Activated T-helper 1 cell treated with anti-CD3 and anti-CD28 coated beads, Interleukin-12 subunit alpha, Interleukin-12 subunit beta, Interleukin-2, Interleukin-4 antibody, amounts not matched to agents 30 ng/mL and 10 ng/mL and 1 ng/mL, durations not matched to agents 14 hours and 24 hours and 36 hours (primary cell): ENCODE data around the gene HHATL. TPM values are rescaled to one million over a fixed set of nuclear protein-coding genes. Genes with fewer than 3 reads are reported as not detected.

ENCODE experiments used
- DNase-seq: peaks from one replicate; pipeline ENCODE4 v3.0.0; 2021; ENCODE audit warnings: low spot score
- H3K27ac Mint-ChIP-seq: one replicate; pipeline ENCODE4 v1.8.0; 2021; ENCODE audit warnings: mild to moderate bottlenecking, mixed read lengths
- H3K27me3 Mint-ChIP-seq: one replicate; pipeline ENCODE4 v1.8.0; 2022; ENCODE audit warnings: mild to moderate bottlenecking, moderate library complexity, mixed read lengths; ENCODE audit not compliant: insufficient read depth
- H3K36me3 Mint-ChIP-seq: one replicate; pipeline ENCODE4 v1.8.0; 2021; ENCODE audit warnings: low read depth, mixed read lengths
- H3K4me1 Mint-ChIP-seq: one replicate; pipeline ENCODE4 v1.8.0; 2021; ENCODE audit warnings: low read depth, mixed read lengths
- H3K4me3 Mint-ChIP-seq: one replicate; pipeline ENCODE4 v1.8.0; 2021; ENCODE audit warnings: mild to moderate bottlenecking, moderate library complexity, mixed read lengths
- H3K9me3 Mint-ChIP-seq: one replicate; pipeline ENCODE4 v1.8.0; 2021; ENCODE audit warnings: mixed read lengths
- intact Hi-C: fragments of 100-400 bp; cut with micrococcal nuclease; formaldehyde crosslinking; loops from one replicate; pipeline ENCODE4 v1.15.1; 2024
- total RNA-seq: library from RNA; stranded (reverse); gene quantifications from 2 replicates; pipeline ENCODE4 v1.2.3, GENCODE V29; 2022

The HHATL gene
- total RNA-seq: not detected in 2 replicates

GRCh38 chr3:42702066-42702951 lies at the start of gene HHATL:
HHATL (minus strand) TSS chr3:42702798; CDS start chr3:42700826, 1,972 bp downstream.
- DNase-seq: no peak
- Mint-ChIP-seq H3K4me1 (peaks cover 5% of the 10 kb centered on the region), H3K36me3 (no peaks in the 10 kb centered on the region), H3K27me3 (no peaks in the 10 kb centered on the region), H3K27ac (no peak within 1 kb of the TSS), H3K4me3 (no peak within 1 kb of the TSS), H3K9me3 (no peaks in the 10 kb centered on the region)
- intact Hi-C loops: no loop called here

- no peak overlapping the region for H3K27ac Mint-ChIP-seq
- H3K4me3 Mint-ChIP-seq: no peak overlapping the region
- DNase-seq: no peak
- no peaks in the 10 kb centered on the region for H3K36me3 Mint-ChIP-seq
- H3K9me3 Mint-ChIP-seq: no peaks in the 10 kb centered on the region
- peaks cover 16% of the 10 kb centered on the region for H3K4me1 Mint-ChIP-seq
- H3K27me3 Mint-ChIP-seq: peaks cover 5% of the 10 kb centered on the region
- intact Hi-C loops: no loop called here
These were observed 49.0 kb upstream of the HHATL start for GRCh38 chr3:42751609-42752008.

DNA sequence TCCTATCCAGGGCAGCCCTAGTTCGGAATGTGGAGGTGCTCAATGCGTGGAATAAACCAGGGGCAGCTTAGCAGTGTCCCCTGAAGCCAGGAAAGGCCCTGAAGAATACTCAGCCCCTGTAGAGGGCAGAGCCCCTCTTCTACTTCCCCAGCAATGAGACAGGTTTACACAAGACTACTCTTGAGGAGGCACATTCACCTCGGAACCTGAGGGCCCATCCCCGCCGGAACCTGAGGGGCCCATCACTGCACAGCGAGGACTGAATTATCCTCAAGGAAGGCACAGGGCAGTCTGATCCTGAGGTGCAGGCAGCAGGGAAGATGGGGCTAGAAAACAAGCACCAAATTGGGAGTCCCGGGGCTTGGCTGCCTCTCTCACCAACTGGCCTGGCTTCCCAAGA lies 48.2 kb upstream of the HHATL start:
- Mint-ChIP-seq H3K27ac (no peak overlapping the region), H3K4me1 (peaks cover 20% of the 10 kb centered on the region), H3K27me3 (peaks cover 5% of the 10 kb centered on the region), H3K36me3 (no peaks in the 10 kb centered on the region), H3K4me3 (no peak overlapping the region), H3K9me3 (no peaks in the 10 kb centered on the region)
- intact Hi-C loops: no loop called here
- DNase-seq: no peak

DNA sequence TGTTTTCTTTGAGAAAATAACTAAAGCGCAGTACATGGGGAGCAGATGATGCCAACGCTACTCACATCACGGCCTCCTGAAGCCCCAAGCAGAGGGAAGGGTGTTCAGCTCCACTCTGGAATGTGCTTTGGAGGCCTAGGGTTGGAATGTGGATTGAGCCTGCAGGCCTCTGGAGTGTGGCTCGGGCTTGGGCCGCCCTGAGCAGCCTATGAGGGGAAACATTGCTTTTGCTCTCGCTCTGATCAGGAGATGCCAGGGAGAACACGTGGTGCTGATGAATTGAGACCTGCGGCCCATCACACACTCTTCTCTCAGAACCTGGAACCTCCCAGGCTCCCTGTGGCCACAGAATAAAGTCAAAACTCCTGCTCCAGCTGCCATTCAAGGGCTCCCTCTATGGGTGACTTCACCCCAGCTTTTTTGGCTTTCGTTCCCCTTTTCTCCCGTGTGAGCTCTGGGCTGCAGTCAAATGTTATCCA lies 47.2 kb upstream of the HHATL start:
- H3K36me3 Mint-ChIP-seq: no peaks in the 10 kb centered on the region
- H3K27me3 Mint-ChIP-seq: peaks cover 5% of the 10 kb centered on the region
- H3K9me3 Mint-ChIP-seq: no peaks in the 10 kb centered on the region
- peaks cover 20% of the 10 kb centered on the region for H3K4me1 Mint-ChIP-seq
- no peak overlapping the region for H3K4me3 Mint-ChIP-seq
- DNase-seq: no peak
- H3K27ac Mint-ChIP-seq: no peak overlapping the region
- intact Hi-C loops: no loop called here

DNA sequence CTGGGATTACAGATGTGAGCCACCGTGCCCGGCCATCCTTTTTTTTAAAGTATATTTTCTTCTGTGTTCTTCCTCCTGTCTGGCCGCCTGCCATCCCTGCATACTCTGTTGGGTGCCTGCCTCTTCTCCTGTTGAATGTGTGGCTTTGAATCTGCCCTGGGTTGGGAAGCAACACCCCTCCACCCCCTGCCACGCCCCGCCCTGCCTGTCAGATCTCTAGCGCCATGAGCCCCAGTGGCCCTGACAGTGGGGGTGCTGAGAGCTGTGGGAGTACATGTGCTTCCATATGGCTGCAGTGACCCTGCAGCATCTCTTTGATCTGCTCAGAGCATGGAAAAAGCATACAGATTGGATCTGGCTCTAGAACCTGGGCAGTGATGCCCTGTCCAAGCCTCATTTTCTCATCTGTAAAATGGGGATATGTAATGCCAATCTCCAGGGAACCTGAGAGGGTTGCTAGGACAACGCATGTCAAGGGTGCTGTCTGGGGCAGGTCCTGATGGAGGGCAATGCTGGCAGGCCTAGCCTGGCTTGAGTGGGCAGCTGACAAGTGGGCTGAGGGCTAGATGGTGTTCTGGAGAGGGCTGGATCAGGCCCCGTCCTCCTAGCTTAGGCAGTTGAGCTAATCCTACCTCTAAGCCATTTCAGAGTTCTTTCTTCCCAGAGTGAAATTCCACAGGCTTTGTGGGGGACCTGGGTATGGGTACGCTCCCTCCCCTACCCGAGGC lies 46.6 kb upstream of the HHATL start:
- H3K36me3 Mint-ChIP-seq: no peaks in the 10 kb centered on the region
- H3K27me3 Mint-ChIP-seq: peaks cover 5% of the 10 kb centered on the region
- H3K9me3 Mint-ChIP-seq: no peaks in the 10 kb centered on the region
- no peak overlapping the region for H3K27ac Mint-ChIP-seq
- DNase-seq: no peak
- peaks cover 24% of the 10 kb centered on the region for H3K4me1 Mint-ChIP-seq
- intact Hi-C loops: no loop called here
- H3K4me3 Mint-ChIP-seq: no peak overlapping the region

DNA sequence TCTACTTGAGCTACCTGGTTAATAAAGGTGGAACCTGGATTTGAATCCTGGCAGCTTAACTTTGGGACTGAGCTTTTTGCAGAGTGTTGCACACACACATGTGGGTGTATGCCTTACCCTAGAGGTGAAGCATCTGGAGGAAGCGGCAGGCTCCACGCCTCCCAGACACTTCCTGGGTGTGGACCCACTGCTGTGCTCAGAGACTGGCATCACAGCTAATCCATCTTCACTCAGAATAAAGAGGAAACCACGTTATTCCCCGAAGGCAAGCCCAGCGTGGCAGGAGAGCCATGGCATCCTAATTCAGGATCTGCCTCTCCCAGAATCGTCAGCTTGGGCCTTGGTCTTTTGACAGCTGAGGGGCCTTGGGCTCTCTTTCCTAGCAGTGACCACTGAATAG lies 45.0 kb upstream of the HHATL start:
- H3K4me3 Mint-ChIP-seq: no peak overlapping the region
- no peaks in the 10 kb centered on the region for H3K9me3 Mint-ChIP-seq
- H3K27me3 Mint-ChIP-seq: no peaks in the 10 kb centered on the region
- peak; percentile 26 for DNase-seq
- H3K27ac Mint-ChIP-seq: no peak overlapping the region
- intact Hi-C loops: no loop called here
- peaks cover 27% of the 10 kb centered on the region for H3K4me1 Mint-ChIP-seq
- no peaks in the 10 kb centered on the region for H3K36me3 Mint-ChIP-seq

DNA sequence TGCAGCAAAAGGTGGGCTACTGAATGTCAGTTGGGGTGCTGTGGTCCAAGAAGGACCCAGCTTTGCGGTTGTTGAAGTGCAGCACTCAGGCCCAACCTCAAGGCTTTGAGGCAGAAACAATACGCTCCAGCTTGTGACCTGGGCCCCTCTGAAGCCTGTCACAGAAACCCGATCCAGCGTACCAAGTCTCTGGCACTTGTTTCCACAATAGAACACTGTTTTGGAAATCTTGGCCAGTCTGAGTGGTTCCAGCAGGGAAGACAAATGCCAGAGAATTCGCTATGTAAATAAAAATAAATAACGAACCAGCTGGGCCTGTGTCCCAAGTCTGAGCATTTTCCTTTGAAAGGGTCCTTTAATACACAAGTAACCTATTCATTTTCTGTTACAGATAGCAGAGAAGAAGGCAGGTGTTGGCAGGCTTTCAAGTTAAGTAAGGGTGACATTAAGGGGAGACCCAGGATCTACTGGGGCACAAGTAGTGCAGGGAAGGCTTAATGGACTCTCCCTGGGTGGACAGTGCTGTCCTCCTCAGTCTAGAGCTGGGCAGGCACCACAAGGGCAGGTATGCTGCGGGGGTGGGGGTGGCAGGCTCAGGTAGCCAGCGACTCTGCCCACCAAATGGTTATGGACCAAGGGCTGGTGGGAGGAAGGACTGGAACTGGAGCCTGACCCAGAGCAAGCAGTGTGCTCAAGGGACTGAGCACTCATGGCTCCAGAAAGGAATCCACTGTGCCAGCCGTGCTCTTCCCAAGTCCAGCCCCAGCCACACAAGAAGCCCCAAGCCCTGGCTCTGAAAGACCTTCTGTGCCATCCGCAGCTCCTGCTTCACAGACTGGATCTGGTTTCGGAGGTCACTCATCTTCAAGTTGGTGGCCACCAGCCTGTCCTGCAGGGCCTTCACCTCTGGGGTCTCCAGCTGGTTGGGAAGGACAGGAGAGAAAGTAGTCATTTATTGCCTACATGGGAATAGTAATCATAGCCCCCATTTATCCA lies 44.2 kb upstream of the HHATL start:
- Mint-ChIP-seq H3K36me3 (no peaks in the 10 kb centered on the region), H3K4me1 (peaks cover 27% of the 10 kb centered on the region), H3K27ac (no peak overlapping the region), H3K4me3 (no peak overlapping the region), H3K27me3 (no peaks in the 10 kb centered on the region), H3K9me3 (no peaks in the 10 kb centered on the region)
- no peak for DNase-seq
- intact Hi-C loops: no loop called here

DNA sequence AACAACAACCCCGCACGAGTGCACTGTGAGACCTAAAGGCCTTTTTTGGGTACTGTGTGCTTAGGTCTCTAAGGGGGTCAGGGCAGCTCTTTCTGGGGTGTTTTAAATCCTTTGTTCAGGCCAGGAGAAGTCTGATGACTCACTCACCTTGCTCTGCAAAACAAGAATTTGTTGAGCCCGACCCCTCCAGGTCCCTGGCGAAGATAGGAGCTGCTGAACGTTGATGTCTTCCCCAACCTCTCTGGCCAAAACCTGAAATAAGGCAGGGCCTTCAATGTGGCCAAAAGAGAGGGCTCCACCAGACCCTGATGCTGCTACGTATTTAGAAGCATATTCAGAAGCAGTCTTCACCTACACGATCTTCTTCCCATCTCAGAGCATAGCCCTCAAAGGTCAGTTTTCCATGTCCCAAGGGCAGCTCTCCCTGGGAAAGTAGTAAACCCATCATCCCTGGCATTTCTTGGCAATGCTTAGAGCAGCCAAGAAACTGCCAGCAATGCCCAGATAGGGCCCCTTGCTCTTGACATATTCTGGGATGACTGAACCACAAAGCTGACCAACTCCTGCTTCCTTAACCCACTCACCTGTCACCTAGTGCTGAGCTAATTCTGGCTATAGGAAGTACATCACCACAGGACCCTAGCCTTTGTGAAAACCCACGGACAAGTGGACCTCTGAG lies 43.3 kb upstream of the HHATL start:
- Mint-ChIP-seq H3K36me3 (no peaks in the 10 kb centered on the region), H3K27ac (no peak overlapping the region), H3K27me3 (no peaks in the 10 kb centered on the region), H3K9me3 (no peaks in the 10 kb centered on the region), H3K4me1 (peaks cover 27% of the 10 kb centered on the region), H3K4me3 (no peak overlapping the region)
- intact Hi-C loops: loop anchor here (2.0 kb wide), 2 partner anchors 163 to 173 kb away; no protein-coding TSS in a partner anchor
- no peak for DNase-seq

DNA sequence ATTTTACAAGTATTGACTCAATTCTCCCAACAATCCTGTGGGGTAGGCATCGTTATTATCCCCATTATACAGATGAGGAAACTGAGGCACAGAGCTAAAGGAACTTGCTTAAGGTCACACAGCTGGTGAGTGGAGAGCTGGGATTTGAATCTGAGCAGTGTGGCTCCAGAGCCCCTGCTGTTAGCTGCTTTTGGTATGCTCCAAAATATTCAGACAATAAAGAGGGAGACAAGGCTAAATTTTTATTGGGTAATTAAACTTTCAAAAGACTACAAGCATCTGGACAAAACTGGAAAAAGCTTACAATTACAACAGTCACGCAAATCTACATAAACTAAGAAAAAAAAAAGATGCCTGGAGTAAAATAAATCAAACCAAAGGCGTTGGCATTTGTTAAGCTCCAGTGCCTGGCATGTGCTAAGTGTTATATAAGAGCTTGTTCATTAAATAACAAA lies 42.7 kb upstream of the HHATL start:
- DNase-seq: no peak
- H3K27ac Mint-ChIP-seq: no peak overlapping the region
- intact Hi-C loops: loop anchor here (2.0 kb wide), 2 partner anchors 163 to 173 kb away; no protein-coding TSS in a partner anchor
- H3K9me3 Mint-ChIP-seq: no peaks in the 10 kb centered on the region
- H3K4me3 Mint-ChIP-seq: no peak overlapping the region
- no peaks in the 10 kb centered on the region for H3K36me3 Mint-ChIP-seq
- H3K27me3 Mint-ChIP-seq: no peaks in the 10 kb centered on the region
- H3K4me1 Mint-ChIP-seq: peaks cover 27% of the 10 kb centered on the region

GRCh38 chr3:42743204-42743995 lies 40.8 kb upstream of the HHATL start:
- Mint-ChIP-seq H3K36me3 (no peaks in the 10 kb centered on the region), H3K27me3 (no peaks in the 10 kb centered on the region), H3K27ac (no peak overlapping the region), H3K4me1 (peaks cover 26% of the 10 kb centered on the region), H3K9me3 (no peaks in the 10 kb centered on the region), H3K4me3 (no peak overlapping the region)
- intact Hi-C loops: loop anchor here (5.0 kb wide), 1 partner anchor 91 kb away; the partner anchor contains the start of gene ZBTB47
- no peak for DNase-seq

GRCh38 chr3:42742688-42743087 lies 40.1 kb upstream of the HHATL start:
- intact Hi-C loops: loop anchor here (5.0 kb wide), 1 partner anchor 90 kb away; the partner anchor contains the start of gene ZBTB47
- Mint-ChIP-seq H3K4me3 (no peak overlapping the region), H3K36me3 (no peaks in the 10 kb centered on the region), H3K9me3 (no peaks in the 10 kb centered on the region), H3K27me3 (no peaks in the 10 kb centered on the region), H3K27ac (no peak overlapping the region), H3K4me1 (peaks cover 19% of the 10 kb centered on the region)
- DNase-seq: no peak
